ENCODE results near the gene PRDM13.
"Not testable (repeated sequence)": the region's sequence is repeated elsewhere in the genome, so short reads cannot be mapped to it uniquely, and the experiment has no call there.

The PRDM13 gene

GRCh38 chr6:99590728-99591672 lies 15.6 kb upstream of the PRDM13 start:
- Histone ChIP-seq H3K4me1 (ENCODE audit: insufficient read depth, insufficient read length) (no peaks in the 10 kb centered on the region), H3K9ac (ENCODE audit: insufficient read length, low read depth) (peak overlapping the region; percentile 10), H3K4me3 (ENCODE audit: insufficient read length, low read depth) (peak overlapping the region; percentile 2), H3K36me3 (ENCODE audit: insufficient read depth, insufficient read length, low read length) (no peaks in the 10 kb centered on the region), H3K9me3 (ENCODE audit: insufficient read depth, low read length) (no peaks in the 10 kb centered on the region), H3K27me3 (ENCODE audit: insufficient read depth, insufficient read length) (peaks cover 93% of the 10 kb centered on the region)
- no peak for DNase-seq (ENCODE audit: low read depth, low spot score)
- TF ChIP-seq ZNF274 (IDR thresholded peaks at IDR 0.05; ENCODE audit: low read depth, low read length), result no peak
- peak; percentile 86 for TF ChIP-seq SUZ12 (IDR thresholded peaks at IDR 0.05; ENCODE audit: extremely low read depth, insufficient read depth, insufficient read length)

DNA sequence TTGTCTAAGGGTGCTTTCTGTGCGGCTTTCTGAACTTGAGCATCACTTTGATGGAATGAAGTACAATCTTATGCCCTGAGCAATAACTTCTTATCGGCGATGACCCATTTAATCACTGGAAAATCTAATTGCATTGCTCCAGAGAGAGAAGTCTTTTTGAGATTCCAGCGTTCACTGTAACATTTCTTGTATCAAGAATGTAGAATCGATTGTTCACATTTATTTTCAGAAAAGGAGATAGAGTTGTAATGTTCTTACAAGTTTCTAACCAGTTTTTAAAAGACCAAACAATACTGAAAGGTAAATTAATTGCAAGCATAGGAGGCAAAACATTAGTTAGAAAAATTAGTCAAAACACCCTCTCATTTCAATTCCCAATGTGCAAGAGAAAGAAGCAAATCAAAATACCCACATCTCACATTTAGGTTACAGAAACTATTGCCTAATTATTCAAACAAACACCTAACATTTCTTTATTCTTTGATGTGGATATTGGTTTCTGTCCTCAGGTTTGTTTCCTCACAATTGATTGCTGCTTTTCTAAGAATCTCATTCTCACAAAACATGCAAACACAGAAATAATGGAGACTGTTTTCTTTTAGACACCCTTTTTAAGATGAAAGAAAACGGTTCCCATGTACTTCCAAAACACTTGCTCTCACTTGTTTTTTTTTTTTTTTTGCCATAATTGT lies 14.8 kb upstream of the PRDM13 start:
- Histone ChIP-seq H3K27me3 (ENCODE audit: insufficient read depth, insufficient read length) (peaks cover 97% of the 10 kb centered on the region), H3K36me3 (ENCODE audit: insufficient read depth, insufficient read length, low read length) (no peaks in the 10 kb centered on the region), H3K9me3 (ENCODE audit: insufficient read depth, low read length) (no peaks in the 10 kb centered on the region), H3K4me3 (ENCODE audit: insufficient read length, low read depth) (no peak overlapping the region), H3K9ac (ENCODE audit: insufficient read length, low read depth) (no peak overlapping the region), H3K4me1 (ENCODE audit: insufficient read depth, insufficient read length) (no peaks in the 10 kb centered on the region)
- no peak for DNase-seq (ENCODE audit: low read depth, low spot score)
- TF ChIP-seq SUZ12 (IDR thresholded peaks at IDR 0.05; ENCODE audit: extremely low read depth, insufficient read depth, insufficient read length), result no peak
- TF ChIP-seq YY1 (IDR thresholded peaks at IDR 0.05; ENCODE audit: insufficient read depth, insufficient read length), result no peak
- no peak for TF ChIP-seq ZNF274 (IDR thresholded peaks at IDR 0.05; ENCODE audit: low read depth, low read length)

GRCh38 chr6:99592900-99593299 lies 13.7 kb upstream of the PRDM13 start:
- Histone ChIP-seq H3K27me3 (ENCODE audit: insufficient read depth, insufficient read length) (peaks cover 100% of the 10 kb centered on the region), H3K36me3 (ENCODE audit: insufficient read depth, insufficient read length, low read length) (no peaks in the 10 kb centered on the region)
- TF ChIP-seq YY1 (IDR thresholded peaks at IDR 0.05; ENCODE audit: insufficient read depth, insufficient read length) (no peak), ZNF274 (IDR thresholded peaks at IDR 0.05; ENCODE audit: low read depth, low read length) (no peak), SUZ12 (IDR thresholded peaks at IDR 0.05; ENCODE audit: extremely low read depth, insufficient read depth, insufficient read length) (no peak)

DNA sequence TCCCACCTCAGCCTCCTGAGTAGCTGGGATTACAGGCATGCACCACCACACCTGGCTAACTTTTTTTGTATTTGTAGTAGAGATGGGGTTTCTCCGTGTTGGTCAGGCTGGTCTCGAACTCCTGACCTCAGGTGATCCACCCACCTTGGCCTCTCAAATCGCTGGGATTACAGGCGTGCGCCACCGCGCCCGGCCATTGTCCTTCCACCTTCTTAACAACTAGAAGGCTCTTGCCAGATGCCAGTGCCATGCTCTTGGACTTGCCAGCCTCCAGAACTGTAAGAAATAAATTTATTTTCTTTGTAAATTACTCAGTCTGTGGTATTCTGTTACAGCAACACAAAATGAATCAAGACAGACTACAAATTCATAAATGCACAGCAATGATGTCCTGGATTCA lies 11.9 kb upstream of the PRDM13 start:
- H3K36me3 ChIP-seq (ENCODE audit: insufficient read depth, insufficient read length, low read length); H3K9me3 ChIP-seq (ENCODE audit: insufficient read depth, low read length); DNase-seq (ENCODE audit: low read depth, low spot score); H3K9ac ChIP-seq (ENCODE audit: insufficient read length, low read depth); H3K4me1 ChIP-seq (ENCODE audit: insufficient read depth, insufficient read length); H3K4me3 ChIP-seq (ENCODE audit: insufficient read length, low read depth): not testable (repeated sequence)
- H3K27me3 ChIP-seq (ENCODE audit: insufficient read depth, insufficient read length), result peaks cover 100% of the 10 kb centered on the region

More at GRCh38 chr6:99592900-99593299, 13.7 kb upstream of the PRDM13 start:
- Histone ChIP-seq H3K4me1 (ENCODE audit: insufficient read depth, insufficient read length) (no peaks in the 10 kb centered on the region), H3K4me3 (ENCODE audit: insufficient read length, low read depth) (no peak overlapping the region), H3K9me3 (ENCODE audit: insufficient read depth, low read length) (no peaks in the 10 kb centered on the region), H3K9ac (ENCODE audit: insufficient read length, low read depth) (no peak overlapping the region)
- DNase-seq (ENCODE audit: low read depth, low spot score), result no peak

DNA sequence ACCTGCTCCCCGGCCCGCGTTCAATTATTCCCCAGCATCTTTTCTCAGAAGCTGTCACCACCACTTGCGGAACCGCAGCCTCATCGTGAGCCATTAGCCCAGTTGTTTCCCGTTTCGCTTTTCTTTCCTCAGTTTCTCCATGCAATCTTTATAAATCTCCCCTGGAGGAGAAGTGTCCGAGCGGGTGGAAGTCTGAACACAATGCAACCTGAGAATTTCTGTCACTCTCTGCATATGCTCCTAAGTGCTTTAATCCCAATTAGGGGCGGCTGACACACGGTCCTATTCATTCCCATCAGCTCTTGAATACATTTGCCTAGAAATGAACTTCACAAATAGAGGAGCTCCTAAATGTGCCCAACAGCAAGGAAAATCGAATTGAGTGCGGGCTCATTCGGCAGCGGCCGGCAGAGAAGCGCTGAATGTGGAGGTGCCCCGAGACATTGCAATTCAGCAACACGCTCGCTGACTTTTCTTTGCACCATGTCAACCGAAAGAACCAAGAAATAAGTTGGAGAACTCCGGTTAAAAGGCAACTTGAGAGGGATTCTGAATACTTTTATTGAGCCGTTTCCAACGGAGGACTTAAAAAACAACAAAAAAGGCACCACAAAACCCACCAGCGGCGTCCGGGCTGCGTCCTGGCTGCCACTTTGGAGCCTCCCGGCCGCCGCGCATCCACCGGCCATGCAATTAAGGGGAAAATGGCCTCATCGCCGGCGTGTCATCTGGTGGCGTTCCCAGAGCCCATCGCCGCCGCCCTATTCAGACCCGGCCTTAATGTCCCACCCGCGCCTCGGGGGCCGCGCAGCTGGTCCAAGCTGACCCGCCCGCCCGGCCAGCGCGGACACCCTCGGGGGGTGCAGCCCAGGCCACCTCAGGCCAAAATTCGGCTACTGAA lies 3.9 kb upstream of the PRDM13 start:
- peaks cover 11% of the 10 kb centered on the region for H3K4me1 ChIP-seq (ENCODE audit: insufficient read depth, insufficient read length)
- no peak overlapping the region for H3K9ac ChIP-seq (ENCODE audit: insufficient read length, low read depth)
- peaks cover 100% of the 10 kb centered on the region for H3K27me3 ChIP-seq (ENCODE audit: insufficient read depth, insufficient read length)
- peak overlapping the region; percentile 24 for H3K4me3 ChIP-seq (ENCODE audit: insufficient read length, low read depth)
- H3K36me3 ChIP-seq (ENCODE audit: insufficient read depth, insufficient read length, low read length), result no peaks in the 10 kb centered on the region
- no peak for DNase-seq (ENCODE audit: low read depth, low spot score)
- TF ChIP-seq YY1 (IDR thresholded peaks at IDR 0.05; ENCODE audit: insufficient read depth, insufficient read length), result no peak
- peak; percentile 58 for TF ChIP-seq SUZ12 (IDR thresholded peaks at IDR 0.05; ENCODE audit: extremely low read depth, insufficient read depth, insufficient read length)
- no peaks in the 10 kb centered on the region for H3K9me3 ChIP-seq (ENCODE audit: insufficient read depth, low read length)

- H3K27me3 ChIP-seq (ENCODE audit: insufficient read depth, insufficient read length), result peaks cover 100% of the 10 kb centered on the region
- no peaks in the 10 kb centered on the region for H3K36me3 ChIP-seq (ENCODE audit: insufficient read depth, insufficient read length, low read length)
- peaks cover 11% of the 10 kb centered on the region for H3K4me1 ChIP-seq (ENCODE audit: insufficient read depth, insufficient read length)
- TF ChIP-seq SUZ12 (IDR thresholded peaks at IDR 0.05; ENCODE audit: extremely low read depth, insufficient read depth, insufficient read length) (peak; percentile 3), ZNF274 (IDR thresholded peaks at IDR 0.05; ENCODE audit: low read depth, low read length) (no peak)
- no peaks in the 10 kb centered on the region for H3K9me3 ChIP-seq (ENCODE audit: insufficient read depth, low read length)
- no peak overlapping the region for H3K9ac ChIP-seq (ENCODE audit: insufficient read length, low read depth)
- H3K4me3 ChIP-seq (ENCODE audit: insufficient read length, low read depth), result peak overlapping the region; percentile 24
- DNase-seq (ENCODE audit: low read depth, low spot score), result no peak
These were observed 3.0 kb upstream of the PRDM13 start for GRCh38 chr6:99603421-99604165.

Data from NT2/D1 (cell line).